SK-MEL-5 (cell line): ENCODE measurements around the gene POLR3A. TPM values are rescaled to one million over a fixed set of nuclear protein-coding genes. Genes with fewer than 3 reads are reported as not detected.
"Not testable (repeated sequence)": the region's sequence is repeated elsewhere in the genome, so short reads cannot be mapped to it uniquely, and the experiment has no call there.

ENCODE experiments used
- DNase-seq: peaks from one replicate; pipeline ENCODE4 v3.0.0-alpha.2; 2016; ENCODE audit warnings: low read depth, low spot score
- in situ Hi-C: cut with HindIII; loops from 2 replicates; pipeline ENCODE4 v1.10.0; 2016; ENCODE audit warnings: low sequenced_read_pairs, high pct_unique_total_duplicates, low pct_unique_long_range_greater_than_20kb
- total RNA-seq: library from RNA; depleted of rRNA; stranded (reverse); fragments of >200 nt; shearing (Covaris generic); gene quantifications from 2 replicates; pipeline ENCODE4 v1.2.3, GENCODE V29; 2014

POLR3A gene
- total RNA-seq, 1 experiment from 2014 or later: 8.7 TPM

DNA sequence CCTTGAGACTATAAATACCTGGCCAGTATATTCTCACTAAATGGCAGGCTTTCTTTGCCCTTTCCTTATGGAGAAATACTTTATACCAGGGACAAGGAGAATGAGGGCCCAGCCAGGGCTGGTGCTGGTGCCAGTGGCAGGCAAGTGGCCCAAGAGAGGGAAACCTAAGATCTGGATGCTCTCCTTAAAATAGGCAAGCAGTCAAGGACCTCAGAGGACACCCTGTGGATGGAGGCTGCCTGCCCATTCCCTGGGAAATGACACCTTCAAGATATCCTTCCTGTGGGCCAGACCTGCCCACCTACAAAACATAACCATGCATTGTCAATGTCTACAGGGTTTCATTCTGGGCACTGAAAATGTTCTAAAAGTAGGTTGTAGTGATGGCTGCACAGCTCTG is 29.1 kb downstream of the POLR3A start:
- in situ Hi-C loops: no loop called here
- no peak for DNase-seq

DNA sequence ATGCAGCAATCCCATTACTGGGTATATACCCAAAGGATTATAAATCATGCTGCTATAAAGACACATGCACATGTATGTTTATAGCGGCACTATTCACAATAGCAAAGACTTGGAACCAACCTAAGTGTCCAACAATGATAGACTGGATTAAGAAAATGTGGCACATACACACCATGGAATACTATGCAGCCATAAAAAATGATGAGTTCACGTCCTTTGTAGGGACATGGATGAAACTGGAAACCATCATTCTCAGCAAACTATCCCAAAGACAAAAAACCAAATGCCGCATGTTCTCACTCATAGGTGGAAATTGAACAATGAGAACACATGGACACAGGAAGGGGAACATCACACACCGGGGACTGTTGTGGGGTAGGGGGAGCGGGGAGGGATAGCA is 30.5 kb downstream of the POLR3A start:
- in situ Hi-C loops: not testable (repeated sequence)

DNA sequence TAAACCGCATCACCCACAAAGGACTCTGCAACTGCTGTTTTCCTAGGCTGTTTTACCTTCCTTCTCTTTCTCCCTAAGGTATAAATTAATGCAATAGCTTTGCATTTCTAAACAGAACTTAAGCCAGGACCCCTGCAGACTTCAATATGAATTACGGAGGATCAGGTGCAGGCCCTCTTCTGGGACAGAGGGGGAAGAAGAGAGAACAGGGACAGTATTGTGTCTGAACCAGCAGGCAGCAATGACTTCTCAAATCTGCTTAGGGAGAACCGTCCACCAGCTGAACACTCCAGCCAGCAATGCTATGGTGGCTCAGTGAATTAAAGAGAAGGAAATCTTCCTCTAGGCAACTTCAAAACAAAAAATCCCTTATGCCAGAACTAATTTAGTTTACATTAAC is 35.7 kb downstream of the POLR3A start:
- DNase-seq: no peak
- in situ Hi-C loops: no loop called here

More for the DNA sequence above, 30.5 kb downstream of the POLR3A start:
- DNase-seq: not testable (repeated sequence)

DNA sequence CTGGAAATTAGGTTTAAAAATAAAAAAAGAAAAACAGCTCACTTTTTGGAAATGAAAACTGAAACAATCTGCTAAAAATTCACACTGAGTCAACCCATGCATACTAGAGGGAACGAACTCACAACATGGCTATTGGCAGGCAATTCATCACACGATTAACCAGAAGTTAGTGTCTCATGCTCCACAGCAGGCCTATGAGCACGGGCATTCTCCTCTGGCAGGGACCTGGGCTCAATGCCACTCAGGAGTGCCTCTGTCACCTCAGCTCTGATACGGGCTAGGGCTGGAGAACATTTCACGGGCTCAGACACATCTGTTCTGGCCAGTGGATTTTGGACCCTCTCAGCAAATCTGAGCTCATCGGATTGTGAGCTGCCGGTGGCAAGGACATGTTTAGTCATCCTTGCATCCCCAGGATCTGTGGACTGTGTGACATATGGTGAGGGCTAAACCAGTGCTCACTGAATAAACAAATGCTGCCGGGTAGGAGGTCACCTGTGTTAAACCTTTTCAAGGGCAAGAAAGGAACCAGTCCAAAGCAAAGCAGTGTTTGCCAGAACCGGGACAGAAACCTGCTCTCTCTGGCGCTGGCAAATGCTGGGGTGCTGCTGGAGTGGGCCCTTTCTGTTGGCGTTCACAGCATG is 40.1 kb downstream of the POLR3A start:
- in situ Hi-C loops: no loop called here
- no peak for DNase-seq

DNA sequence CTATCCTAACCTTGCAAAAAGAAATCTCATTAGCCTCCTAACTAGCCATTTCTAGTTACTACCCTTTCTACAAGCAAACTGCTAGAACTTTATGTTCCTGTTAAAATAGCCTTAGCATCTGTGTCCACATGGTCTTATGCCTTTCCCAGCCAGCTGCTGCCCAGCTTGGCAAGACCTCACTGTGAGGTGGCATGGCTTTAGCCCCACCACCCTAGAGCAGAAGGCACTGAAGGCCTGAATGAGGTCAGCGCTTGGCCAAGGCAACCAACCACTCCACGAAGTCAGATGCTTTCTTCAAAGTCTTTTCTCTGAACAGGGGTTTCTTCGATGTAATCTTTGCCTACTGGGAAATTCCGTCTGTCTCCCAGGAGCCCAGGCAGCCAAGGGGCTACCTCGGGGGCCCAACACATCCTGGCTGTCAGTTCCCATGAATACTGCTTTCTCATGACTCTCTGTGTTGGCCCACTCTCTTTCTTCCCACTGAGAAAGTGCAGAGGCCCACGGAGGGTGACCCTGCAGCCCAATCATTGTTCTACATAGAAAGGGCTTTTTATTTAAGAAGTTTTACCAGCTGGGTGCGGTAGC is 41.6 kb downstream of the POLR3A start:
- DNase-seq: no peak
- in situ Hi-C loops: no loop called here

DNA sequence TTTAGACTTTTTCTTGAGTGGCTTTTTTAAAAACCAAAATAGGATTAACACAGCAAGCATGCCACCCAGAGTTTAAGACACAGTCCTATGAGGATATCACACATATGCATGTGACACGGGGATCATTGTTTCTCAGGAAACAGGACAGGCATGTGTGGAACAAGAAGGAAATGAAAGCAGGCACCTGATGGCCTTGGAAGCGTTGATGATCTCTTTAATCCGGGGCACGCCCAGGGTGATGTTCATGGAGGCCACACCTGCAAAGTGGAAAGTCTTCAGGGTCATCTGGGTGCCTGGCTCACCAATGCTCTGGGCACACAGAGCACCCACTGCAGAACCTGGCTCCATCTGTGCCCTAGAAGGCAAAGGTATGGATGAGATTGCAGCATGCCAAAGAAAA is 44.3 kb downstream of the POLR3A start:
- in situ Hi-C loops: no loop called here
- DNase-seq: no peak

DNA sequence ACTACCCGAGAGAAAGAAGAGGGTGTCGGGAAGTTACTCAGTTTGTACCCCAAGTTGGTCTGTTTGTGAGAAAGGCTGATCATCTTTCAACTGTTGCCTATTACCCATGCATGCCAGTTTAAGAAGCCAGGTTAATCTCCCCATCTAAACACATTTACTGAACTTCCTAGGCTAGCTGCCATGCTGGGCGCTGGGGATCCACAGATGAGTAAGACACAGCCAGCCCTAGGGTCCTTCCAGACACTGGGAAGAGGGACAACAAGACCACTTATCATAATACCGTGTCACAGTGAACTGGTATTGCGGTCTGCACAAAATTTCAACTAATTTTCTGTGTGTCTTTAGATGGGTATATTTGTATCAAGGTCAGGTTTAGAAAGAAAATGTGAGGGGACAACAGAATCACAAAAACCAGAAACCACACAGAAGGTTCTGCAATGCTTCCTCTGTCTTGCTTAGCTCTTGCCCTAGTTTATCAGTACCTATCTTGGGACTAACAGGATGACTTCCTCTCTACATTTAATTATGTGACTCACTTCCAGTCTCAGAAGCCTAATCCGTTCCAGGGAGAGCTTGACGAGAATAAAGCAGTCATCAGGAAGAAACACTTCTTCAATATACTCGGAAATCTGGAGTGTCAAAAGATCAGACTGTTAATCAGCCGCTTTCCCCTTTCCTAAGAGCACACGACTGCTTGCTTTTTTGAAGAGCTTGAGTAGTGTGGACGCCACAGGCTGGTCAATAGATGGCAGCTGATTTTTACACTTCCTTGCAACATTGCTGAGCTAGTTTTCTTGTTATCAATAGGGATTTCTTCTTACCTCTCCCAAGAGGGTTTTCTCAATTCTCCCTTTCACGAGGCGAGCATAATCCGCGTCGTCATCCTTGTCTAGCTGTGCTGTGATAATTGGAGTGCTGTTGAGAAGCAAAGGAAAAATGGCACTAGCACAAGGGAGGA is 45.7 kb downstream of the POLR3A start:
- peak; percentile 86 for DNase-seq
- in situ Hi-C loops: no loop called here

DNA sequence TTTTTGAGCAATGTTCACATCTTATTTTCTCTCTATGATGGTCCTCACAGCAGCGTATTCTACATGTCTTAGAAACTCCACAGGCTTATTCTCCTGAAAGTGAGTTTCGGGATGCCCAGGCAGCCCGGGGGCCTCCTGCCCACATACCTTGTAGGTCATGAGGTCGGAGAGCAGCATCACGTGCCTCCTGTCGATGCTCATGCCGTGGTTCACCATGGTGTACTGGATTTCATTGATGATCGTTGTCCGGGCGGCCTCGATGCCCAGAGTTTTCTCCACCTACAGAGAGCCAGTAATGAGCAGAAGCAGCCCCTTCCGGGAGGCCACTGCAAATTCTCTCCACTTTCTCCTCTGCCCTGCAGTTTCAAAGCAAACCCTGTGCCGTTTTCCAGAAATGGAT is 48.0 kb downstream of the POLR3A start:
- in situ Hi-C loops: no loop called here
- DNase-seq: no peak

DNA sequence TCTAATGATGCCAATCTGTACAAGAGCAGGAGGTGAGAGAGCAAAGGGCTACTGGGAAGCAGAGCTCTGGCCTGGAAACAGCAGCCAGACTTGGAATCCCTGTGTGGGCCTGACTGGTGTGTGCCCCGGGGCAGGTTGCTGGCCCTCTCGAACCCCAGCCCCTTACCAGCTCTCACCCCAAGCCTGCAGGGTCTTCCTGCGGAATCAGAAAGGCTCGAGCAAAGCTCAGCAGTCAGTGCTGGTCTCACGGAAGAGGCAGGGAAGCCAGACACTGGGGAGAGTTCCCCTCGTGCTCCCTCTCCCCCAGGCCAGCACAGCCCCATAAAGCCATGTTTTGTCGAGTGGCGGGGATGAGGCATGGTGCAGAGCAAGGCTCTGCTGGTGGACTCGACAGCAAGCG is 50.1 kb downstream of the POLR3A start:
- in situ Hi-C loops: no loop called here

DNA sequence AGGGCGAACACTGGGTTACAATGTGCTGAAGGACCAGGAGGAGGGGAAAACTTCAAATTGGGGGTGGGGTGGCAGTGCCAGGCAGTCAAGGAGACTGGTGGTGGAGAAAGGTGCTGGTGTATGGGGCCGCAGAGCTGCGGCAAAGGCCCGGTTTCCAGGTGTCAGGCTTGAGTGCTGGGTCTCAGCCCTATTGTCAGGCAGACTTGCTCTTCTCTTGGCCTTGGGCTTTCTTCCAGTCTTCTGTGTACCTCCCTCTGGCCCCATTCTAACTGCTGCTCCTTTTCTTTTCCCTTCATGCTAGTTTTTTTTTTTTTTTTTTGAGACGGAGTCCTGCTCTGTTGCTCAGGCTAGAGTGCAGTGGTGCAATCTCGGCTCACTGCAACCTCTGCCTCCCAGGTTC is 51.0 kb downstream of the POLR3A start:
- no peak for DNase-seq
- in situ Hi-C loops: no loop called here

More for the DNA sequence above, 50.1 kb downstream of the POLR3A start:
- no peak for DNase-seq

DNA sequence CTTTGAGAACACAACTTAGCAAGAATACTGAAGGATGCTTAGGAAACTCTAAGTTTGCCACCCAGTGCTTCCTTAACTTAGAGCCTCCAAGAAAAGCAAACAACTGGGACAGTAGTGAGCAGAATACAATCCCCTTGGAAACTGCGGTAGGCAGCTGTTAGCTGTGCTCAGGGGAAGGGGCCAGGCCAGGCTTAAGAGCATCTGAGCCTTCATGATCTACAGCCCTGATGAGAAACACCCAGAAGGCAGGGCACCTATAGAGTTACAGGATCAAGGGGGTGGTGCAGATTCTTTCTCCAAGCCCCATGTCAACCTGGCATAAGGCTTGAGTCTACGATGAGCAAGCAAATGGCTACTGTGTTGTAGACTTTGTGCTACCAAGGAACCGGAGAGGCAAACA is 51.4 kb downstream of the POLR3A start:
- no peak for DNase-seq
- in situ Hi-C loops: no loop called here

DNA sequence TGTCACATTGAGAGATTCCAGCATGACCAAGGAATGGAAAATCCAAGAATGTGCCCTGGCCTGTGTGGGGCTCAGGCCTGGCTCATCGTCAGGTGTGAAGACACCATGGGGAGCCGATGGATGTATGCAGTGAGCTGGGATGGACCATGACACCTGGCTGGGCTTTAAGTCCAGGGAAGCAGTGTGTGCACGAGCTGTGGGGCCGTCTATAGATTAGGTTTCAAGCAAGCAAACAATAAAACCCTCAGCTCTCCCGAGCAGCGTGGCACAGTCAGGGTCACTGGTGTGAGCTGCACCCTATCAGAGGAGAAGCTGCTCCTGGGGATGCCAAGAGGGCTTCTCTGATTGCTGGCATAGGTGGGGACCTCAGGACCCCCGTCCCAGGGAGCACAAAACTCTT is 52.3 kb downstream of the POLR3A start:
- in situ Hi-C loops: no loop called here
- DNase-seq: no peak

DNA sequence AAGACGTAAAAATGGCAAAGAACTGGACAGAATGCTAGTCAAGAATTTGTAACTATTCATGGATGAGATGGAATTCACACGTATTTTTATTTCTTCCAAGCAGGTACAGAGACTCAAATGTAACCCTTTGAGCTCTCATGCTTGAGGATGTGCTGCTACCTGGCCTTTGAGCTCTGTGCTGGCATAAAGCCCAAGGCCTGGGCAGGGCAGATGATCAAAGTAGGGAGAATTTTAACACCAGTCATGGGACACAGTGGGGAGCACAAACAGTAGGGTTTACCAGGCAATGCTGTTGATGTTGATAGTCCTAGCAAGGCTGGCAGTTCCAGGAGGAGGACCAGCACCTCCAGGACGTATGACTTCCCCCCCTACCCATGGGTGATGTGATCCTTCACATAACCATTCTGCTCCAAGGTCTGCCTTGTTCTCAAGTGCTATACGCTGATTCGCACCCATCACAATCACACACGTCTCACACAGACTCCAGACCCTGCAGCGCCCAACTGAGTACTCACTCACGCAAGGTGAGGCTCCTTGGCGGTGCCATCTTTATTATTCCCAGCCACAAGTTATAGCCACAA is 54.1 kb downstream of the POLR3A start:
- in situ Hi-C loops: no loop called here
- no peak for DNase-seq

DNA sequence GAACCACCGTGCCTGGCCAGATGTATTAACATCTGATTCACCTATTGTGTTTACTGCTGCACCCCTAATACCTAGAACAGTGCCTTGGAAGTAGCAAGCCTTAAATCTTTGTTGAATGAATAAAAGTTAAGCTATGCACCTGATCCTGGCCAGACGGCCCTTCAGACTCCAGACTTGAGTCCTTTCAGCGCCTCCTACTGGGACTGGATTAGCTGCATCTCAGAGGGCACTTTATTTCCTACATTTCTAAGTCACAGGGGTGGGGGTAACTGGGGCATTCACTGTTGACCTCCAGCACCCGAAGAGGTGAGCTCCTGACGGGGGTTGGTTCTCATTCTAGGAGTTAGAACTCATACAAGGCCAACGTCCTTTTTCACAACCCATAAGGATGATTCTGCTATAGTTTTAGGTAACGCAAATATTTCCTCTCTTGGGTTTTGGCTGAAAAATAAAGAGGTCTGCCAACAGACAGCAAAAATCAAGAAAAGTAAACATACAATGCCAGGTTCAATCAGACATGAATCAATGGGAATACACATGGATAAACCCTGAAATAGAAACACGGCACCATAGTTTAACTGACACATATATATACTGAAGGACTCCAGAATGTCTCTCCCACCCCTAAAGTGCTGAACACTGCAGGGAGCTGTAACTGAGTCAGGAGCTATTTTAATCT is 54.8 kb downstream of the POLR3A start:
- in situ Hi-C loops: no loop called here
- peak; percentile 68 for DNase-seq

DNA sequence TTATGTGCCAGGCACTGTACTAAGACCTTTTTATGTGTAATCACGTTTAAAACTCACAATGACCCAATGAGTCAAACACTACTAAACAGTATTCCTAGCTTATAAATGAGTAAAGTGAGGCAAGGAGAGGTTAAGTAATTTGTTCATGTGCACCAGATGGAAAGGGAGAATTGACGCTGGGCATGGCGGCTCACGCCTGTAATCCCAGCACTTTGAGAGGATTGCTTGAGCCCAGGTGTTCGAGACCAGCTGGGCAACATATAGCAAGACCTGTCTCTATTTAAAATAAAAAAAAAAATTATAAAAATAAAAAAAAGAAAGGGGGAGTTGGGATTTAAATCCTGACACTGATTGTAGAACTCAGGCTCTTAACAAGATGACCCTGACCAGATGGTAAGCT is 56.0 kb downstream of the POLR3A start:
- DNase-seq: no peak
- in situ Hi-C loops: no loop called here

DNA sequence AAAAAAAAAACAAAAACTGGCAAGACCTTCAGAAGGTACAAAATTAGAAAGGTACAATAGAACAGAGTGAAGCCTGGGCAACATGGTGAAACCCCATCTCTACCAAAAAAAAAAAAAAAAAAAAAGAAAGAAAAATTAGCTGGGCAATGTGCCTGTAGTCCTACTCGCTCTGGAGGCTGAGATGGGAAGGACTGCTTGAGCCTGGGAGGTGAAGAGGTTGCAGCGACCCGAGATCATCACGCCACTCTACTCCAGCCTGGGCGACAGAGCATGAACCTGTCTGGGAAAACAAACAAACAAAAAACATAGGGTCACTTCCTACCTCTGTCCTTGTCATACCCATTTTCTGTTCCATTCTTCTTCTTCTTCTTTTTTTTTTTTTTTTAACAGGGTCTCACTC is 57.2 kb downstream of the POLR3A start:
- in situ Hi-C loops: no loop called here
- DNase-seq: no peak

DNA sequence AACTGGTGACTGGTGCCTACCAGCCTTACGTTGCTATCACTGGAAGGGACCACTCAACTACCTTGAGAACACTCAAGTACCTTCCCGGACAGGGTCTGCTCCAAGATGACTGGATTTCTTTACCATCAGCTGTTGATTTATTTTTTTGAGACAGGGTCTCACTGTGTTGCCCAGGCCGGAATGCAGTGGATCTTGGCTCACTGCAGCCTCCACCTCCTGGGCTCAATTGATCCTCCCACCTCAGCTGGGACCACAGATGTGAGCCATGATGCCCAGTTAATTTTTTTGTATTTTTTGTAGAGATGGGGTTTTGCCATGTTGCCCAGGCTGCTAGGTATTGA is 57.5 kb downstream of the POLR3A start:
- in situ Hi-C loops: no loop called here
- DNase-seq: no peak
